Neural progenitor cell (in vitro differentiated cells): ENCODE results near the gene SCGB1C2.
"Not testable (repeated sequence)": the region's sequence is repeated elsewhere in the genome, so short reads cannot be mapped to it uniquely, and the experiment has no call there.

Experiments used
- CTCF ChIP-seq: fragments of 200-600 bp; sonication (generic); IDR thresholded peaks from 2 replicates; pipeline ENCODE4 v1.5.1; 2017; ENCODE audit warnings: antibody characterized with exemption, mild to moderate bottlenecking
- EZH2phosphoT487 ChIP-seq: fragments of 200-600 bp; sonication (generic); IDR thresholded peaks from 2 replicates; pipeline ENCODE4 v1.6.1; 2017; ENCODE audit warnings: antibody characterized with exemption

GRCh38 chr17:136531-136930, 838 bp upstream of the SCGB1C2 start:
- peak; percentile 50 for TF ChIP-seq CTCF
- TF ChIP-seq EZH2phosphoT487: not testable (repeated sequence)
